Measurements from ENCODE around the gene GABRR3.

GABRR3 gene

DNA sequence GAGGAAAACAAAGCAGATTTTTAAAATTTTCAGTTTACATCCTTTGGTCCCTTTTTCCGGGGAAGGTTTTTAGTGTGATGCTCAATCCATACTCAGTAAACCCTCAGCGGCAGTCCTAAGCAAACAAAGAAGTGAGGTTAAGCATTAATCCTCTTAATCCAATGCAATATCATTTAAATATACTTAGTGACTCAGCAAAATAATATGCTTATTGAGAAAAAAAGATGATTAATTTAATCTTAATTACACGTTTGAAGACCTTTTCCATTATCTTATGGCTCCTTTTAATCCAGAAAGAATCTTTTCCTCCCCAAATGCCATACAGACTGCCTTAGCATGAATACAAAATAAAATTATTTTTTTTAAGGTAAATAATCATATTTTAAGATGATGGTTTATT is at the start of gene GABRR3:
TSS of gene GABRR3 (minus strand) at position 108 of the 400 bp plus-strand sequence. CDS start 328 bp downstream, outside the sequence.
- WGBS (ENCODE audit: insufficient coverage, insufficient read length), result no CpG with 5 or more reads among the region's 3 CpGs
- H3K27ac ChIP-seq (ENCODE audit: low read length), result no peak within 1 kb of the TSS
- DNase-seq (ENCODE audit: low read depth, low spot score), result no peak
- H3K36me3 ChIP-seq (ENCODE audit: control insufficient read depth, insufficient read depth, low read length), result no peaks in the 10 kb centered on the region
- H3K9me3 ChIP-seq (ENCODE audit: control insufficient read depth, insufficient read depth, low read length), result no peaks in the 10 kb centered on the region
- no peaks in the 10 kb centered on the region for H3K4me1 ChIP-seq (ENCODE audit: control insufficient read depth, insufficient read depth, low read length)
- H3K4me3 ChIP-seq (ENCODE audit: low read length), result no peak within 1 kb of the TSS
- H3K27me3 ChIP-seq (ENCODE audit: control insufficient read depth, insufficient read depth, low read length), result no peaks in the 10 kb centered on the region

GRCh38 chr3:98073486-98073885 is 38.4 kb upstream of the GABRR3 start:
- Histone ChIP-seq H3K27me3 (ENCODE audit: control insufficient read depth, insufficient read depth, low read length) (no peaks in the 10 kb centered on the region), H3K4me1 (ENCODE audit: control insufficient read depth, insufficient read depth, low read length) (no peaks in the 10 kb centered on the region), H3K27ac (ENCODE audit: low read length) (no peak overlapping the region), H3K36me3 (ENCODE audit: control insufficient read depth, insufficient read depth, low read length) (no peaks in the 10 kb centered on the region), H3K4me3 (ENCODE audit: low read length) (no peak overlapping the region), H3K9me3 (ENCODE audit: control insufficient read depth, insufficient read depth, low read length) (no peaks in the 10 kb centered on the region)
- DNase-seq (ENCODE audit: low read depth, low spot score), result no peak
- no CpG with 5 or more reads among the region's 1 CpG for WGBS (ENCODE audit: insufficient coverage, insufficient read length)

- WGBS (ENCODE audit: insufficient coverage, insufficient read length), result no CpG with 5 or more reads among the region's 2 CpGs
- Histone ChIP-seq H3K4me1 (ENCODE audit: control insufficient read depth, insufficient read depth, low read length) (no peaks in the 10 kb centered on the region), H3K27me3 (ENCODE audit: control insufficient read depth, insufficient read depth, low read length) (no peaks in the 10 kb centered on the region), H3K36me3 (ENCODE audit: control insufficient read depth, insufficient read depth, low read length) (no peaks in the 10 kb centered on the region), H3K4me3 (ENCODE audit: low read length) (no peak overlapping the region), H3K9me3 (ENCODE audit: control insufficient read depth, insufficient read depth, low read length) (no peaks in the 10 kb centered on the region), H3K27ac (ENCODE audit: low read length) (no peak overlapping the region)
- no peak for DNase-seq (ENCODE audit: low read depth, low spot score)
Measured at GRCh38 chr3:98070840-98071239, 35.7 kb upstream of the GABRR3 start.

DNA sequence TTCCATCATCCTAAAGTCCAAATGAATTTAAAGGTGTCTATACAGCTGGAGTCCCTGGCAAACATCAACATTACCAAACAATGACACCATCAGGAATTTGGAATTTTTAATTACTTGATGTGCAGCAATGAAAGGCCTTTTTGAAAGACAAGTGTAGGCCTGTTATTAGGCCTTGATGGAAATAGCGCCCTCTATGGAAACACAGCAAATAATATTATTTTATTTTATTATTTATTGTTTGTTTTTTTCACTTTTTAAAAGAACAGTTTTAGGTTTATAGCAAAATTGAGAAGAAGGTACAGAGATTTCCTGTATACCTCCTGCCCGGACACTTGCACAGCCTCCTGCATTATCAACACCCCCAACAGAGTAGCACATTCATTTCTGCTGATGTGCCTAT is 33.7 kb upstream of the GABRR3 start:
- Histone ChIP-seq H3K27me3 (ENCODE audit: control insufficient read depth, insufficient read depth, low read length) (no peaks in the 10 kb centered on the region), H3K27ac (ENCODE audit: low read length) (no peak overlapping the region), H3K9me3 (ENCODE audit: control insufficient read depth, insufficient read depth, low read length) (no peaks in the 10 kb centered on the region), H3K4me1 (ENCODE audit: control insufficient read depth, insufficient read depth, low read length) (no peaks in the 10 kb centered on the region), H3K36me3 (ENCODE audit: control insufficient read depth, insufficient read depth, low read length) (no peaks in the 10 kb centered on the region), H3K4me3 (ENCODE audit: low read length) (no peak overlapping the region)
- WGBS (ENCODE audit: insufficient coverage, insufficient read length), result no CpG with 5 or more reads among the region's 2 CpGs
- no peak for DNase-seq (ENCODE audit: low read depth, low spot score)

GRCh38 chr3:98058244-98058960 is 23.3 kb upstream of the GABRR3 start:
- DNase-seq (ENCODE audit: low read depth, low spot score), result no peak
- no peaks in the 10 kb centered on the region for H3K27me3 ChIP-seq (ENCODE audit: control insufficient read depth, insufficient read depth, low read length)
- H3K4me1 ChIP-seq (ENCODE audit: control insufficient read depth, insufficient read depth, low read length), result no peaks in the 10 kb centered on the region
- H3K27ac ChIP-seq (ENCODE audit: low read length), result no peak overlapping the region
- no CpG with 5 or more reads among the region's 7 CpGs for WGBS (ENCODE audit: insufficient coverage, insufficient read length)
- H3K4me3 ChIP-seq (ENCODE audit: low read length), result no peak overlapping the region
- no peaks in the 10 kb centered on the region for H3K36me3 ChIP-seq (ENCODE audit: control insufficient read depth, insufficient read depth, low read length)
- no peaks in the 10 kb centered on the region for H3K9me3 ChIP-seq (ENCODE audit: control insufficient read depth, insufficient read depth, low read length)

- no CpG with 5 or more reads among the region's 1 CpG for WGBS (ENCODE audit: insufficient coverage, insufficient read length)
Measured at GRCh38 chr3:98057631-98058030, 22.5 kb upstream of the GABRR3 start.

DNA sequence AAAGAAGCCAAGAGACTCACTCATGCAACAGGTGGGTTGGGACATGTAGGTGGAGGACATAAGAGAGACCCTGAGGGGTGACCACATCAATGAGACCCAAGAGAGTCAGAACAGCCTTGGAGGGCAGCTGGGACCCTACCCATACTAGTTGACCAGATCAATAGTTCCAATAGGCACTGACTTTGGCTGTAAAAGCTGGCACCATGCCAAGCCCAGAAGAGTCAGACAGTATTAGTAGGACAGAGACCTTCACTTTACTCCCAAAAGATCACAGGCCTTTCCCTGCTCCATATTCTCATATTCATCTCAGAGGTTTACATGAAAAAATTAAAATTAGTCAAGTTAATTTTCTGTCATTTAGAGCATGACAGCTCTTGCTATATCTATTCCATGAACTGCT is 20.9 kb upstream of the GABRR3 start:
- no peak overlapping the region for H3K4me3 ChIP-seq (ENCODE audit: low read length)
- H3K27ac ChIP-seq (ENCODE audit: low read length), result no peak overlapping the region
- DNase-seq (ENCODE audit: low read depth, low spot score), result no peak
- H3K9me3 ChIP-seq (ENCODE audit: control insufficient read depth, insufficient read depth, low read length), result no peaks in the 10 kb centered on the region
- no peaks in the 10 kb centered on the region for H3K36me3 ChIP-seq (ENCODE audit: control insufficient read depth, insufficient read depth, low read length)
- H3K27me3 ChIP-seq (ENCODE audit: control insufficient read depth, insufficient read depth, low read length), result no peaks in the 10 kb centered on the region
- H3K4me1 ChIP-seq (ENCODE audit: control insufficient read depth, insufficient read depth, low read length), result no peaks in the 10 kb centered on the region

More at GRCh38 chr3:98057631-98058030, 22.5 kb upstream of the GABRR3 start:
- DNase-seq (ENCODE audit: low read depth, low spot score), result no peak
- H3K27me3 ChIP-seq (ENCODE audit: control insufficient read depth, insufficient read depth, low read length), result no peaks in the 10 kb centered on the region
- no peak overlapping the region for H3K4me3 ChIP-seq (ENCODE audit: low read length)
- no peaks in the 10 kb centered on the region for H3K9me3 ChIP-seq (ENCODE audit: control insufficient read depth, insufficient read depth, low read length)
- H3K36me3 ChIP-seq (ENCODE audit: control insufficient read depth, insufficient read depth, low read length), result no peaks in the 10 kb centered on the region
- H3K27ac ChIP-seq (ENCODE audit: low read length), result no peak overlapping the region
- H3K4me1 ChIP-seq (ENCODE audit: control insufficient read depth, insufficient read depth, low read length), result no peaks in the 10 kb centered on the region

DNA sequence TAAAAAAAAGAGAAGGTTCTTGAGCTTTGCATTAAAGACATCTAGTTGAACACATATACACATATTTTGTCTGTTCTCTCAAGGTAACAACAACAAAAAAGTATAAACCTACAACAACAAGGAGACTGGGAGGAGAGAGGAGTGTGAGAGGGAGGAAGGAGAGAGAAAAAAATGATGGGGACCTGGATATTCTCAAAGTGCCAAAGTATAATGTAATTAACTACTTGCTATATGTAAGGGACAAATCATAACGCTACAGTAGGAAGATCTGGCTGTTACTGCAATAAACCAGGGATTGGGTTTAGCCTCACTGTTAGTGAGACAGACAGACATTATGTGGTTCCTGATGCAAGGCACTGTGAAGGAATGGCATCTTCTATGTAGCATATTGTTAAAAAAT is 14.2 kb upstream of the GABRR3 start:
- WGBS (ENCODE audit: insufficient coverage, insufficient read length), result no CpG with 5 or more reads among the region's 1 CpG
- Histone ChIP-seq H3K27me3 (ENCODE audit: control insufficient read depth, insufficient read depth, low read length) (no peaks in the 10 kb centered on the region), H3K27ac (ENCODE audit: low read length) (no peak overlapping the region), H3K9me3 (ENCODE audit: control insufficient read depth, insufficient read depth, low read length) (no peaks in the 10 kb centered on the region), H3K36me3 (ENCODE audit: control insufficient read depth, insufficient read depth, low read length) (no peaks in the 10 kb centered on the region), H3K4me3 (ENCODE audit: low read length) (no peak overlapping the region), H3K4me1 (ENCODE audit: control insufficient read depth, insufficient read depth, low read length) (no peaks in the 10 kb centered on the region)
- DNase-seq (ENCODE audit: low read depth, low spot score), result no peak

GRCh38 chr3:98048586-98048985 is 13.5 kb upstream of the GABRR3 start:
- no peak for DNase-seq (ENCODE audit: low read depth, low spot score)
- H3K27me3 ChIP-seq (ENCODE audit: control insufficient read depth, insufficient read depth, low read length), result no peaks in the 10 kb centered on the region
- no peak overlapping the region for H3K27ac ChIP-seq (ENCODE audit: low read length)
- H3K9me3 ChIP-seq (ENCODE audit: control insufficient read depth, insufficient read depth, low read length), result no peaks in the 10 kb centered on the region
- WGBS (ENCODE audit: insufficient coverage, insufficient read length), result no CpG with 5 or more reads among the region's 1 CpG
- H3K36me3 ChIP-seq (ENCODE audit: control insufficient read depth, insufficient read depth, low read length), result no peaks in the 10 kb centered on the region
- H3K4me1 ChIP-seq (ENCODE audit: control insufficient read depth, insufficient read depth, low read length), result no peaks in the 10 kb centered on the region
- H3K4me3 ChIP-seq (ENCODE audit: low read length), result no peak overlapping the region

DNA sequence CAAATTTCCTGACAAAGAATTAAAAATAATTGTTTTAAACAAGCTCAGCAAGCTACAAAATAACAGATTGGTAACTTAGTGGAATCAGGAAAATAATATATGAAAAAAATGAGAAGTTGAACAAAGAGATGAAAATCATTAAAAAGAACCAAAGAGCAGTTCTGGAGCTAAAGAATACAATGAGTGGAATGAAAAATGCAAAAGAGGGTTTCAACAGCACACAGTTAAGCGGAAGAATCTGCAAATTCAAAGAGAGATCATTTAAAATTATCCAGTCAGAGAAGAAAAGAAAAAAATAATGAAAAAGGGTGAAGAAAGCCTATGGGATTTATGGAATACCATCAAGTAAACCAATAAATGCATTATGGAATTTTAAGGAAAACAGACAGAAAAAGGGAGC is 6.2 kb upstream of the GABRR3 start:
- H3K4me3 ChIP-seq (ENCODE audit: low read length), result no peak overlapping the region
- H3K4me1 ChIP-seq (ENCODE audit: control insufficient read depth, insufficient read depth, low read length), result no peaks in the 10 kb centered on the region
- H3K36me3 ChIP-seq (ENCODE audit: control insufficient read depth, insufficient read depth, low read length), result no peaks in the 10 kb centered on the region
- DNase-seq (ENCODE audit: low read depth, low spot score), result no peak
- H3K27me3 ChIP-seq (ENCODE audit: control insufficient read depth, insufficient read depth, low read length), result no peaks in the 10 kb centered on the region
- H3K27ac ChIP-seq (ENCODE audit: low read length), result no peak overlapping the region
- WGBS (ENCODE audit: insufficient coverage, insufficient read length), result no CpG with 5 or more reads among the region's 1 CpG
- H3K9me3 ChIP-seq (ENCODE audit: control insufficient read depth, insufficient read depth, low read length), result no peaks in the 10 kb centered on the region

- WGBS (ENCODE audit: insufficient coverage, insufficient read length), result no CpG with 5 or more reads among the region's 13 CpGs
- DNase-seq (ENCODE audit: low read depth, low spot score), result peak; percentile 86
- Histone ChIP-seq H3K4me3 (ENCODE audit: low read length) (peak overlapping the region; percentile 39; the same call in 1 of the 2 replicates), H3K4me1 (ENCODE audit: control insufficient read depth, insufficient read depth, low read length) (no peaks in the 10 kb centered on the region), H3K27me3 (ENCODE audit: control insufficient read depth, insufficient read depth, low read length) (no peaks in the 10 kb centered on the region), H3K36me3 (ENCODE audit: control insufficient read depth, insufficient read depth, low read length) (no peaks in the 10 kb centered on the region), H3K9me3 (ENCODE audit: control insufficient read depth, insufficient read depth, low read length) (no peaks in the 10 kb centered on the region), H3K27ac (ENCODE audit: low read length) (no peak overlapping the region)
Measured at GRCh38 chr3:98039322-98040024, 4.4 kb upstream of the GABRR3 start.
